Measurements from ENCODE around the gene GOPC. TPM values are rescaled to one million over a fixed set of nuclear protein-coding genes. Genes with fewer than 3 reads are reported as not detected.

Gene GOPC
- polyA plus RNA-seq, 6 donors from 2014 or later = 7.0 to 14.0 (median 11.5) TPM

DNA sequence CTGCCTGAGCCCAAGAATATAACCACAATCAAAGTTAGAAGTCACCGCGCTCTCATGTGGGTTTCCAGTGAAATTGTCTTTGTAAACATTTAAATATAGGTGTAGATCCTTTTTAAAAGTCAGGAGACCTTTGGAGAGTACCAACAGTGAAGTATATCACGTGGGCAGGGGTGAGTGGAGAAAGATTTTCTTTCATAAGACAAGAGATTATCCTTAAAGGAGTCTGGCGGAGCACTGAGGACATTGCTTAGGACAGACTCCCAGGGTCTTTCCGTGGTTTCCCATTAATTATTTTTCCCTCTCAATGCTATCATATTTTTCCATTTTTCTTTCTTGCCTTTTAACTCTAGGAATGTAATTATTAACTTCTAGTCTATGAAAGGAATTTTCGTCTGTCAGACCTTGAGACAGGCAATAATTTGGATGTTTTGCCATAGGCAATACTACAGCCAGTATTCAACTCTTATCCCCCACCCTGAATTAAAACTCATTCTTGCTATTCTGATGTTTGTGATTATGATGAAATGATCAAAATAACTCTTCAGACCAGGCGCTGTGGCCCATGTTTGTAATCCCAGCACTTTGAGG is 88.4 kb downstream of the GOPC start:
- Mint-ChIP-seq H3K4me1 (no peaks in the 10 kb centered on the region), H3K4me3 (no peak overlapping the region), H3K27me3 (peaks cover 14 to 36% (median 26%) of the 10 kb centered on the region in 3 donors)

DNA sequence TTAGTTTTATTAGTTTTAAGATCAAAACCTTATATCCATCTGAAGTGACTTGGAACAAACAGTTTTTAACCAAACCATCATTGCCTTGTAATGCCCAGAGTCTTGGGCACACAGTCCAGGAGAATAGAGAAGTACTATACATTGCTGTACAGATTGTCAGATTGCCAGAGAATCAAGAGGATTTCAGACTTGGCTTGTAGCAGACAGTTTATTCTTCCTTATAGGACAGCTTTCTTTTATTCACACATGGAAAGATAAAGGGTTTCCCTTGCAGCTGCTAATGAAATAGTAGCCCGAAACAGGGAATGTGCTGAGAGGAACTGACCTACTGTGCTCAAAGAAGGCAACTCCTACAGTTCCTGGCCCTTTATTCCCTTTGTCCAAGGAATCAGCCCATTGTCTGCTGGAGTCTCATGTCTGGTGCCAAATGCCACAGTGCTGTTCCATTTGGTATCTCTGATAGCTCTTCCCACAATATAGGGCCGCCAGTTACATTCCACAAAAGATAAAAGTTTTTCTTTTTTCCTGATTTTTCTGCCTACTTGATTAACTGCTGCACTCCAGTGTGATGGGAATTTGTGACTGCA is 89.2 kb downstream of the GOPC start:
- H3K27me3 Mint-ChIP-seq = peaks cover 14 to 40% (median 26%) of the 10 kb centered on the region in 3 donors
- DNase-seq = no peak

More for the DNA sequence above, 88.4 kb downstream of the GOPC start:
- Mint-ChIP-seq H3K36me3 (no peaks in the 10 kb centered on the region), H3K27ac (no peak overlapping the region), H3K9me3 (no peaks in the 10 kb centered on the region)
- DNase-seq = no peak
- no peak for ATAC-seq (ENCODE audit: low read depth in 2 of 2)

GRCh38 chr6:117512056-117512828 is 90.1 kb downstream of the GOPC start:
- ATAC-seq (ENCODE audit: low read depth in 2 of 2) = no peak
- no peak overlapping the region for H3K27ac Mint-ChIP-seq
- H3K4me1 Mint-ChIP-seq = no peaks in the 10 kb centered on the region
- no peaks in the 10 kb centered on the region for H3K9me3 Mint-ChIP-seq
- H3K27me3 Mint-ChIP-seq = peaks cover 14 to 35% (median 23%) of the 10 kb centered on the region in 3 donors
- H3K36me3 Mint-ChIP-seq = no peaks in the 10 kb centered on the region
- no peak for DNase-seq
- no peak overlapping the region for H3K4me3 Mint-ChIP-seq

More for the DNA sequence above, 89.2 kb downstream of the GOPC start:
- H3K36me3 Mint-ChIP-seq = no peaks in the 10 kb centered on the region
- ATAC-seq (ENCODE audit: low read depth in 2 of 2) = no peak
- H3K4me3 Mint-ChIP-seq = no peak overlapping the region
- no peaks in the 10 kb centered on the region for H3K4me1 Mint-ChIP-seq
- no peak overlapping the region for H3K27ac Mint-ChIP-seq
- H3K9me3 Mint-ChIP-seq = no peaks in the 10 kb centered on the region

Other genes starting within 250 kb of the GOPC start
- not detected for gene ROS1, start 176.6 kb downstream of the GOPC start, polyA plus RNA-seq (ENCODE audit: low read depth in 6 of 6)
- under 1 TPM in 3 of 6 donors, not detected in 3; 0.23 to 0.65 (median 0.34) TPM for gene DCBLD1, start 119.8 kb downstream of the GOPC start, polyA plus RNA-seq (ENCODE audit: low read depth in 6 of 6)
- 10 to 100 TPM; 10.8 to 22.8 (median 13.4) TPM for gene NUS1, start 73.0 kb upstream of the GOPC start, polyA plus RNA-seq (ENCODE audit: low read depth in 6 of 6)

Measured in naive B cell (primary cell).